ENCODE measurements around the gene LZTS3. TPM values are rescaled to one million over a fixed set of nuclear protein-coding genes. Genes with fewer than 3 reads are reported as not detected.
A peak's percentile ranks its signal among the peaks of the same experiment; 100 is the strongest.
"Not testable (repeated sequence)": the region's sequence is repeated elsewhere in the genome, so short reads cannot be mapped to it uniquely, and the experiment has no call there.

The LZTS3 gene
- total RNA-seq, 1 donor from 2014 or later = 3.2 TPM

DNA sequence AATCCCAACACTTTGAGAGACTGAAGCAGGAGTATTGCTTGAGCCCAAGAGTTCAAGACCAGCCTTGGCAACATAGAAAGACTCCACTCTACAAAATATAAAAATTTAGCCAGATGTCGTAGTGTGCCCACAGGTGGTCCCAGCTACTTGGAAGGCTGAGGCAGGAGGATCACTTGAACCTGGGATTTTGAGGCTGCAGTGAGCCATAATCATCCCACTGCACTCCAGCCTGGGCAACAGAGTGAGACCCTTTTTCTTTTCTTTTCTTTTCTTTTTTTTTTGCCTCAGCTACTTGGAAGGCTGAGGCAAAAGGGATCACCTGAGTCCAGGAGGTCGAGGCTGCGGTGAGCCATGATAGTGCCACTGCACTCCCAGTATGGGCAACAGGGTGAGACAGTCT lies 31.6 kb downstream of the LZTS3 start:
- DNase-seq (ENCODE audit: low read depth, low spot score) = no peak

DNA sequence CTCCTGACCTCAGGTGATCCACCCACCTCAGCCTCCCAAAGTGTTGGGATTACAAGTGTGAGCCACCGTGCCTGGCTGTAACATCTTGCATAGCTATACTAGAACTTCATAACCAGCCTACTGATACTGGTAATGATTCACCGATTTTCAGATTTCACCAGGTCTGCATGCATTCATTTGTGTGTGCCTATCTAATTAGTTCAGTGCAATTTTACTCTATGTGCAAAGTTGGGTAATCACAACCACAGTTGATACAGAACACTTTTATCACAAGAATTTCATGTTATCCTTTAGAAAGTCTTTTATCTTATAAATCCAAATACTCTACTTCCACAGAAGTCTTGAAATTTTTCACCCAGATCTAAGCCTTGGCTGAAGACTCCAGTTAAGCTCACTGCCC lies 35.9 kb downstream of the LZTS3 start:
- DNase-seq (ENCODE audit: low read depth, low spot score) = no peak

DNA sequence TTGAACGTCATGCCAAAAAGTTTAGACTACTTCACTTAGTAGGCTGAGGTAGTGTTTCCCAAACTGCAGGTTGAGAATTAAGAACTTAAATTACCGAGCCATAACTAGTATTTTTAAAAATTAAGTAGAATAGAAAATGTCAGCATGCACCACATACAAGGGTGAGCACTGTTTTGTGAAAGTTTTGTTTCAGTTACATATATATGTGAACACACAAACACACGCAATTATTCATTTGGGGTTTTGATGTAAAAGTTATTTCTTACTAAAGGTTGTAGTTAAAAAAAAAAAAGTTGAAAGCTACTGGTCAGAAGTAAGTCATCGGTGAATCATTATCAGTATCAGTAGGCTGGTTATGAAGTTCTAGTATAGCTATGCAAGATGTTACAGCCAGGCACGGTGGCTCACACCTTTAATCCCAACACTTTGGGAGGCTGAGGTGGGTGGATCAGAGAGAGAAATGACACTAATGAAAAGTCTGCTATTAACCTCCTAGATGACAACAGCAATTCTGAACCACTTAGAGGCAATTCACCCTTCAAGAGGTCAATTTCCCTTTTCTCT lies 37.8 kb downstream of the LZTS3 start:
- no peak for DNase-seq (ENCODE audit: low read depth, low spot score)

DNA sequence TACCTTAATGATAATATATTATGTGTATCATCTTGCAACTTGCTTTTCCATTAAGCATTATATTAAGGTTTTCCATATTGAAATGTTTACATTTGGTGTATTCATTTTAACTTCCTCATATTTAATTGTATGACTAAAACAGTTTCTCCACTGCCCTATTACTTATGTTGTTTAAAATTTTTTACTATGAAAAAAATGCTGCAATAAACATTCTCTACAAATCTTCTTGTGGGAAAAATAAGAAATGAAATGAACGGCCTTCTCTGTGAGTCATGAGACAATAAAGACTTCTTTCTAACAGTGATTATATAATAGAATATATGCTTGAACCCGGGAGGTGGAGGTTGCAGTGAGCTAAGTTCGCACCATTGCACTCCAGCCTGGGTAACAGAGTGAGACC lies 39.2 kb downstream of the LZTS3 start:
- no peak for DNase-seq (ENCODE audit: low read depth, low spot score)

DNA sequence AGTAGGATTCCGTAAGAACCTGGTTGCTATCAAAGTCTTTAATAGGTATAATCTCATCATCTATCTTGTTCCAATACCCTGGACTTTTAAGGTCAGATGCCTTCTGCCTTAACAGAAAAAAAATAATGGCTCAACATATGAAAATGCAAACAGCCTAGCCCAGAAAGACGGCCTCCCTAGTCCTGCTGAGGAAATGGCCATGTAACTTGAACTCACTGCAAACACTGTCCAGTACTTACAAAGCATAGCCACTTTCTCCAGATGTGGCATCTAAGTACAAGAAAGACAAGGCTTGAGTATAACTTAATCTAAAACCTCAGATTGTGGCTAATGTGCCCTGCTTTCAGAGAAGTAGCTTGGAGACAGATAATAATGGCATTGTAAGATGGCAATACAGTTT lies 40.2 kb downstream of the LZTS3 start:
- no peak for DNase-seq (ENCODE audit: low read depth, low spot score)

DNA sequence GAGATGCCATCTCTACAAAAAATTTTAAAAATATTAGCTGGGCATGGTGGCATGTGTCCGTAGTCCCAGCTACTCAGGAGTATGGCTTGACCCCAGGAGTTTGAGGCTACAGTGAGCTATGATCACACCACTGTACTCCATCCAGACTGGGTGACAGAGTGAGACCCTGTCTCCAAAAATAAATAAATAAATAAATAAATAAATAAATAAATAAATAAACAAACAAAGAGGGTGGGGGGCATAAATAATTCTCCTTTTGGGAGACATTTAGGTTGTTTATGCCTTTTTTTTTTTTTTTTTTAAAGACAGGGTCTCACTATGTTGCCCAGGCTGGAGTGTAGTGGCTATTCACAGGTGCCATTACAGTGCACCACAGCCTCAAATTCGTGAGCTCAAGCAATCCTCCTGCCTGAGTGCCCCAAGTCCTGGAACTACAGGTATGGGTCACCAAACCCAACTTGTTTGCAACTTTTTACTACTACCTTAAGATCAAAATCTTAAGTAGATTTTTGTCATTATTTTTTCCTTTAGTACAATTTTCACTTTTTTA lies 43.2 kb downstream of the LZTS3 start:
- DNase-seq (ENCODE audit: low read depth, low spot score) = no peak

DNA sequence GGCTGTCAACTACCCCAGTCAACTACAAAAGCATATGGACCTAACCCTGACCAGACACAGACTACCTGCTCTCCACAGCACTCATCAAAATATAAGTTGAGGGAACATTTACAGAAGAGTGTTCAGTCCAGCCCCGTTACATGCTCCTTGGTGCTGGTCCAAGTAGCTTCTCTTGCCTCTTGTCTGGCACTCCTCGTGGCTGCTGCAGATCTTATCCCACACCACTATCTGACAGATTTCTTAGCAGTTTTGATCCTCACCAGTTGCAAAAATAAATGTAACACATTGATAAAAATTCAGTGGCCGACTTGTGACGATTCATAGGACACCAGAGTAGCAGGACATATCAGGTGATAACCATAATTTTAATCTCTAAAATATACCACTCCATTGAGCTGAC lies 44.3 kb downstream of the LZTS3 start:
- no peak for DNase-seq (ENCODE audit: low read depth, low spot score)

DNA sequence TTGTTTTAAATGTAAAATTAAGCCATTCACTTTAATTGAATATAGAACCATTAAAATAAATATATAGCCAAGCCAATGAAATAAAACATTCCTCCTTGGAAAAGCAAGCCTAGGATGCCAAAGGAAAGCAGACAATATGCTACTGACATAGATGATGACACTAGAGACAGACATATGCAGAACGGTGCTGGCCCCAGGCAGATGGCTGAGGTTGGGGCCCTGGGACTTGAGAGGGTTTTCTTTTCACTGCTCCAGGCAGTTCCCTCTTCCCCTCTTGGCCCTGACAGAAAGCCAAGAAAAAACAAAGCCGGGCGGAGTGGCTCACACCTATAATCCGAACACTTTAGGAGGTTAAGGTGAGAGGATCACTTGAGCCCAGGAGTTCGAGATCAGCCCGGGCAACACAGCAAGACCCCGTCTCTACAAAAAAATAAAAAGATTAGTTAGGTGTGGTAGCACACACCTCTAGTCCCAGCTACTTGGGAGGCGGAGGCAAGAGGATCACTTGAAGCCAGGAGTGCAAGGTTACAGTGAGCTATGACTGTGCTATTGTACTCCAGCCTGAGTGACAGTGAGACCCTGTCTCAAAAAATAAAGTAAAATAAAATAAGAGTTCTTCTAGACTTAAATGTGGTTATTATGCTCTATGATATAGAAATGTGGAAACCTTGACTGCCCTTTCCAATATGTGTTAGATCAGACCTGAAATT lies 44.9 kb downstream of the LZTS3 start:
- no peak for DNase-seq (ENCODE audit: low read depth, low spot score)

DNA sequence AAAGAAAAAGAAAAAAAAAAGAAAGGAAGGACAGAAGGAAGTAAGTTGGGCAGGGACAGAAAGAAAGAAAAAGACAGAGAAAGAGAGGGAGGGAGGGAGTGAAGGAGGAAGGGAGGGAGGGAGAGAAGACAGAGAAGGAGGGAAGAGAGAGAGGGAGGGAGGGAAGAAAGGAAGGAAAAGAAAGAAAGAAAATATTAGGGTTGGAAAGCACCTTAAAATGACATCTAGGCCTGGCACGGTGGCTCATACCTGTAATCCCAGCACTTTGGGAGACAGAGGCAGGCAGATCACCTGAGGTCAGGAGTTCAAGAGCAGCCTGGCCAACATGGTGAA lies 46.9 kb downstream of the LZTS3 start:
- no peak for DNase-seq (ENCODE audit: low read depth, low spot score)

DNA sequence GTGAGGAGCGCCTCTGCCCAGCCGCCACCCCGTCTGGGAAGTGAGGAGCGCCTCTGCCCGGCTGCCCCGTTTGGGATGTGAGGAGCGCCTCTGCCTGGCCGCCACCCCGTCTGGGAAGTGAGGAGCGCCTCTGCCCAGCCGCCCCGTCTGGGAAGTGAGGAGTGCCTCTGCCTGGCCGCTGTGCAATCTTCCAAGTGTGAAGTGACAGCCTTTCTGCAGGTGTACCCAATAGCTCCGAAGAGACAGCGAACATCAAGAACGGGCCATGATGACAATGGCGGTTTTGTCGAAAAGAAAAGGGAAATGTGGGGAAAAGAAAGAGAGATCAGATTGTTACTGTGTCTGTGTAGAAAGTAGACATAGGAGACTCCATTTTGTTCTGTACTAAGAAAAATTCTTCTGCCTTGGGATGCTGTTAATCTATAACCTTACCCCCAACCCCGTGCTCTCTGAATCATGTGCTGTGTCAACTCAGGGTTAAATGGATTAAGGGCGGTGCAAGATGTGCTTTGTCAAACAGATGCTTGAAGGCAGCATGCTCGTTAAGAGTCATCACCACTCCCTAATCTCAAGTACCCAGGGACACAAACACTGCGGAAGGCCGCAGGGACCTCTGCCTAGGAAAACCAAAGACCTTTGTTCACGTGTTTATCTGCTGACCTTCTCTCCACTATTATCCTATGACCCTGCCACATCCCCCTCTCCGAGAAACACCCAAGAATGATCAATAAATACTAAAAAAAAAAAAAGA lies 47.4 kb downstream of the LZTS3 start:
- DNase-seq (ENCODE audit: low read depth, low spot score) = not testable (repeated sequence)

DNA sequence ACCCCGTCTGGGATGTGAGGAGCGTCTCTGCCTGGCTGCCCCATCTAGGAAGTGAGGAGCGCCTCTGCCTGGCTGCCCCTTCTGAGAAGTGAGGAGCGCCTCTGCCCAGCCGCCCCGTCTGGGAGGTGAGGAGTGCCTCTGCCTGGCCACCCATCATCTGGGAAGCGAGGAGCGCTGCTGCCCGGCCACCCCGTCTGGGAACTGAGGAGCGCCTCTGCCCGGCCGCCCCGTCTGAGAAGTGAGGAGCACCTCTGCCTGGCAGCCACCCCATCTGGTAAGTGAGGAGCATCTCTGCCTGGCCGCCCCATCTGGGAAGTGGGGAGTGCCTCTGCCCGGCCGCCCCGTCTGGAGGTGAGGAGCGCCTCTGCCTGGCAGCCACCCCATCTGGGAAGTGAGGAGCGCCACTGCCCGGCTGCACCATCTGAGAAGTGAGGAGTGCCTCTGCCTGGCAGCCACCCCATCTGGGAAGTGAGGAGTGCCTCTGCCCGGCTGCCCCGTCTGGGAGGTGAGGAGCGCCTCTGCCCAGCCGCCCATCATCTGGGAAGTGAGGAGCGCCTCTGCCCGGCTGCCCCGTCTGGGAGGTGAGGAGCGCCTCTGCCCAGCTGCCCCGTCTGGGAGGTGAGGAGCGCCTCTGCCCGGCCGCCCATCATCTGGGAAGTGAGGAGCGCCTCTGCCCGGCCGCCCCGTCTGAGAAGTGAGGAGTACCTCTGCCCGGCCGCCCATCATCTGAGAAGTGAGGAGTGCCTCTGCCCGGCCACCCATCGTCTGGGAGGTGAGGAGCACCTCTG lies 48.4 kb downstream of the LZTS3 start:
- not testable (repeated sequence) for DNase-seq (ENCODE audit: low read depth, low spot score)

DNA sequence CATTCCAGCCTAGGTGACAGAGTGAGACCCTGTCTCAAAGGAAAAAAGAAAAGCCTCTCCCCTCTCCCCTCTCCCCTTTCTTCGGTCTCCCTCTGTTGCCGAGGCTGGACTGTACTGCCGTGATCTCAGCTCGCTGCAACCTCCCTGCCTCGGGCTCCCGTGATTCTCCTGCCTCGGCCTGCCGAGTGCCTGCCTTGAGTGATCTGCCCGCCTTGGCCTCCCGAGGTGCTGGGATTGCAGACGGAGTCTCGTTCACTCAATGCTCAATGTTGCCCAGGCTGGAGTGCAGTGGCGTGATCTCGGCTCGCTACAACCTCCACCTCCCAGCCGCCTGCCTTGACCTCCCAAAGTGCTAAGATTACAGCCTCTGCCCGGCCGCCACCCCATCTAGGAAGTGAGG lies 49.2 kb downstream of the LZTS3 start:
- DNase-seq (ENCODE audit: low read depth, low spot score) = not testable (repeated sequence)

DNA sequence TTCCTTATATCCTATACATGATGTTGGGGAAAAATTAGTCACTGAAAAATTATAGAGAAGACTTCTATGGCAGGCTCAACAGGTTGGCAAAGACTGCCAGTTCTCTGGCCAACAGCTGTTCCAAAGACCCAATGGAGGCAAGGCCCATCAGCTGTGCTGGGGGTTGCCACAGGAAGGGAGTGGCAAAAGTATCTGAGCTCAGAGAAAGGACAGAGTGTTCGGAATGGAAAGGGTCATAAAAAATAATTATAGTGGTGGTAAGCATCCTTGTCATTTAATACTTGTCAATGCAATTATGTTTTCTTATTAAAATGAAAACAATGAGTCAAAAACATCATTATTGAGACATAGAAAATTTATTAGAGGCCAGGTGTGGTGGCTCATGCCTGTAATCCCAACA lies 49.8 kb downstream of the LZTS3 start:
- DNase-seq (ENCODE audit: low read depth, low spot score) = no peak

DNA sequence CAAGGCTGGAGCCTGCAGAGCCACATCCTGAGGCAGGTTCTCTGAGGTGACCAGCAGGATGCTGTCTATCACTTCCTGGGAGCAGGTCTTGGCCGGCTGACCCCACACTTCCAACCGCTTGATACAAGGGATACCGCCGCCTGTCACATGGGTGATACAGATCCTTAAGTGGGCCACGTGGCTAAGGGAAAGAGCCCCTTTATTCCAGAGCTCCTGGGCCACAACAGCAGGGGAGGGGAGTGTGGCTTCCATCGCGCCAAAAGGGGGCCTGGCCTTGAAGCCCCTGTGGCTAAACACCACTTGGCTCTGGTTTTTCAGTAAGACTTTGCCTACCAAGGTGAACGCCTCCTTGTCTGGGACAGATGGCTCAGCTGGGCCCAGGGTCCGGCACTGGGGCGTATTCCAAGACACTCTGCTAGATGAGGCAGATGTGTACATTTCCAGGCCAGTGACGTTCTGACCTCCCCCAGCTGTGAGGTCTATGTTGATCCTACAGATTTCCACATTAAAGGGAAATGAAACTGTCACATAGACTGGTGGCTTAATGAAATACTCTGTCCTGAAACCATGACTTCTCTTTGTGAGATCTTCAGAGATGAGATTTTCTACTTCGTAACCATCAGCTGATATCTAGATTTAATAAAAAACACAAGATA lies 51.3 kb downstream of the LZTS3 start:
- no peak for DNase-seq (ENCODE audit: low read depth, low spot score)

DNA sequence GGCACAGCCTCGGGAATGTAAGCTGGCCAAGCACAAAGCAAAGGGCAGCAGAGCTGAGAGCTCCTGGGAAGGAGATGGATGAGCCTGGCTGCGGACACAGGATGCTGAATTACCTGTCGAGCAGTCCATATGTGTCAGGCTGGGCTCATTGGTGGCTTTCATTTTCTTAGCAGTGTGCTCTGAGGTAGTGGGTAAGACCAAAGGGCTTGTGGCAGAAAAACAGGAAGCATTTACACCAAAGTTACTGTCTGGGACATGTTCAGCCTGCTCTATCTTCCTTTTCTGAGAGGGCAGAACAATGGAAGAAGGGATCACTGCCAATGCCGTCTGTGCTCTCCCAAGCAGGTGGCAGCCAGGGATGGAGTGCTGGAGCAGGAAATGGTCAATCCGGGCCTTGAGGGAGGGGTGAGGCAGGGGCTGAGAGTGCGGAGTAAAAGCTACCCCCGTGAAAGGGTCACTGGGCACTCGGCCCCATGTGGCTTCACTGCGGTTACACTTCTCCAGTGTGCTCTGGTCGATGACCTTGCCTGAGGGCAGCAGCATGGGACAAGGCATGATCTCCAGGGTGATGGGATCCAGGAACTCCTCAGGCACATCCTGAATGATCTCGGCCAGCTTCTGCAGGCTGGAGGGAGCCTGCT lies 52.0 kb downstream of the LZTS3 start:
- peak; percentile 29 for DNase-seq (ENCODE audit: low read depth, low spot score)

DNA sequence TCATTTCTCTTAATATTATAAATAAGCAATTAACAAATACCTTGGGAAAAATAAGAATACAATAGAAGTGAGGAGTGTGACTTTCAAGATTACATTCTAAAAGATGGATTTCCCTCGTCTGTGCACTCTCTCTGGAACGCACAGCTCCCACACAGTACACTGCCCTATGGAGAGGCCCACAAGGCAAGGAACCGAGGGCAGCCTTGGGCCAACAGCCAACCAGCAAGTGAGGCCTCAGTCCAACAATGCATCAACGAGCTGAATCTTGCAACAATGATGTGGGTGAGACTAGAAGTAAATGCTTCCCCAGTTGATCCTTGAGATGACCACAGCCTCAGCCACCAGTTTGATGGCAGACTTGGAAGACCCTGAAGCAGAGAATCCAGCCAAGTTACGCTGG lies 54.3 kb downstream of the LZTS3 start:
- DNase-seq (ENCODE audit: low read depth, low spot score) = no peak

DNA sequence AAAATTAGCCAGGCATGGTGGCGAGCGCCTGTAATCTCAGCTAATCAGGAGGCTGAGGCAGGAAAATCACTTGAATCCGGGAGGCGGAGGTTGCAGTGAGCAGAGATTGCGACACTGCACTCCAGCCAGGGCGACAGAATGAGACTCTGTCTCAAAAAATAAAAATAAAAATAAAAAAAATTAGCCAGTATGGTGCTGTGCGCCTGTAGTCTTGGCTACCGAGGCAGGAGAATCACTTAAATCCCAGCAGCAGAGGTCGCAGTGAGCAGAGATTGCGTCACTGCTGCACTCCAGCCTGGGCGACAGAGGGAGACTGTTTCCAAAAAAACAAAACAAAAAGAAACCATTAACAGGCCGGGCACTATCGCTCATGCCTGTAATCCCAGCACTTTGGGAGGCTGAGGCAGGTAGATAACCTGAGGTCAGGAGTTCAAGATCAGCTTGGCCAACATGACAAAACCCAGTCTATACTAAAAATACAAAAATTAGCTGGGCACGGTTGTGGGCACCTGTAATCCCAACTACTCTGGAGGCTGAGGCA lies 55.4 kb downstream of the LZTS3 start:
- peak; percentile 43 for DNase-seq (ENCODE audit: low read depth, low spot score)

DNA sequence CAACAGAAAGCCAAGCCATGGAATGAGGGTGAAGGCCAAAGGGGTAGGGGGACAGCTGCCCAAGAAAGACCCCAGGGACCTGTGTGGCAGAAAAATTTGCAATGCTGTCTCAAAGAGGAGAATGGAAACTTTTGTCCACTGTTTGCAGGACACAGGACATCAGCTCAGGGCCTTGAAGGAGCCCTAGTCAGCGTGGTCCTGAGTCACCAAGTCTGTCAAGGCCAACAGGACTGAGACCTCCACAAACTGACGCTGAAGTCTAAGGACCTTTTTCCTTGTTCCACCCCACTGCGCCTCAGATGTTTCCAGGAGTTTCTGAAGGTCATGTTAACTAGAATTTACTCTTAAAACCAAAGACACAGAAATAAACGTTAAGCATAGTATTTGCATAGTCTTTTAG lies 57.0 kb downstream of the LZTS3 start:
- no peak for DNase-seq (ENCODE audit: low read depth, low spot score)

DNA sequence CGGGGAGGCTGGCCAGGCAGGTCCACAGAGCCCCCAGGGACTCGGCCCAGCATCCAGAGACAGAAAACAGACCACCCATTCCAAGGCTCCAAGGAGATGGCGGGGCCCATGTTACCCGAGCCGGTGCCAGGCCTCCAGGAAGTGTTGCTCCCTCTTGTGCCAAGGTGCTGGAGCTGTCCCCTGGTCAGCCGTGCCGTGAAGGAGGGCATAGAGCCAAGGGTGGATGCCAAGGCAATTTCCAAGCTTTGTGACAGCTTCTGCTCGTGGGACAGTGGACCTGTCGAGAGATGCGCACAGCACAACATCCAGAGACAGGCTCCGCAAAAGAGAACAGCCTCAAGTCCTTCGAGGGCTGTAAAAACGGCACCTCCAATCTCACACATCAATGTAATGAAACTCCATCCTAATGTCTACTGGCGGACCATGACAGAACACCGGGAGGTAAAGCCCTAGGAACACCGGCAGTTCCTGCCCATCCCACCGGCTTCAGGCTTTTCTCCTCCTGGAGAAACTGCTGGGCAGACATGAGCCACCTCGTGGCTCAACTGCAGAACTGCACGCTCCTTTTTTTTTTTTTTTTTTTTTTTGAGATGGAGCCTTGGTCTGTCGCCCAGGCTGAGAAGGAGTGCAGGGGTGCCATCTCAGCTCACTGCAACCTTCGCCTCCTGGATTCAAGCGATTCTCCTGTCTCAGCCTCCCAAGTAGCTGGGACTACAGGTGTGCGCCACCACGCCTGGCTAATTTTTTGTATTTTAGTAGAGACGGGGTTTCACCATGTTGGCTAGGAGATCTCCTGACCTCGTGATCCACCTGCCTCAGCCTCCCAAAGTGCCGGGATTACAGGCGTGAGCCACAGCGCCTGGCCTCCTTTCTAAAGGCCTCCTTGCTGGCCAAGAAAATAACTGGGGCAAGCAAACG lies 57.9 kb downstream of the LZTS3 start:
- DNase-seq (ENCODE audit: low read depth, low spot score) = no peak
